ENCODE data around the gene CALCR.

DNA sequence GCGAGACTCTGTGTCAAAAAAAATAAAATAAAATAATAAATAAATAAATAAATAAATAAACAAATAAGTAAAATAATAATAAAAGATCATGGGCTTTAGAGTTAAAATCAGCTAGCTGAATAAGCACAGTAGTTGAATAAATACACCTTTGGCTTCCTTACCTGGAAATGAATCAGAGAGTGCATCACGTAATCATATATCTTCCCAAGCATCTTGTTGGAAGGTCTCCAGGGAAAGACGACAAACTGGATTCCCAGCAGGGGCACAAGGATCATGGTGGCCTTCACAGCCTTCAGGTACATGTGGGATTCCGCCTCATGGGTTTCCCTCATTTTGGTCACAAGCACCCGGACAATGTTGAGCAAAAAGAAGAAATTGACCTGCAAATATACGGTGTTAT, 138.7 kb downstream of the CALCR start:
- TF ChIP-seq, protein P1, sequence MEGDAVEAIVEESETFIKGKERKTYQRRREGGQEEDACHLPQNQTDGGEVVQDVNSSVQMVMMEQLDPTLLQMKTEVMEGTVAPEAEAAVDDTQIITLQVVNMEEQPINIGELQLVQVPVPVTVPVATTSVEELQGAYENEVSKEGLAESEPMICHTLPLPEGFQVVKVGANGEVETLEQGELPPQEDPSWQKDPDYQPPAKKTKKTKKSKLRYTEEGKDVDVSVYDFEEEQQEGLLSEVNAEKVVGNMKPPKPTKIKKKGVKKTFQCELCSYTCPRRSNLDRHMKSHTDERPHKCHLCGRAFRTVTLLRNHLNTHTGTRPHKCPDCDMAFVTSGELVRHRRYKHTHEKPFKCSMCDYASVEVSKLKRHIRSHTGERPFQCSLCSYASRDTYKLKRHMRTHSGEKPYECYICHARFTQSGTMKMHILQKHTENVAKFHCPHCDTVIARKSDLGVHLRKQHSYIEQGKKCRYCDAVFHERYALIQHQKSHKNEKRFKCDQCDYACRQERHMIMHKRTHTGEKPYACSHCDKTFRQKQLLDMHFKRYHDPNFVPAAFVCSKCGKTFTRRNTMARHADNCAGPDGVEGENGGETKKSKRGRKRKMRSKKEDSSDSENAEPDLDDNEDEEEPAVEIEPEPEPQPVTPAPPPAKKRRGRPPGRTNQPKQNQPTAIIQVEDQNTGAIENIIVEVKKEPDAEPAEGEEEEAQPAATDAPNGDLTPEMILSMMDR (conservative IDR thresholded peaks at IDR 0.05; ENCODE audit: low read depth, low read length): no peak
- no peak for TF ChIP-seq EZH2 (IDR thresholded peaks at IDR 0.05; ENCODE audit: low read length, unreplicated experiment)
- TF ChIP-seq EZH2phosphoT487 (IDR thresholded peaks at IDR 0.05; ENCODE audit: borderline replicate concordance, low read length): no peak
